Body of pancreas (tissue), 4 donors: ENCODE measurements around the gene SLC50A1. TPM values are rescaled to one million over a fixed set of nuclear protein-coding genes. Genes with fewer than 3 reads are reported as not detected.

Experiments used
- ATAC-seq: fragments of 150-250 bp; one replicate; pipeline ENCODE4 v1.9.1; 2016
- DNase-seq, 4 donors: peaks; one replicate each; pipeline ENCODE4 v3.0.0-alpha.2; 2019
- H3K27ac ChIP-seq, 4 donors: fragments of 200-600 bp; sonication (generic); 1 replicate in 3 of 4; 2 replicates in 1 of 4; pipeline versions ENCODE4 v1.5.1 to v1.6.1; 2016 to 2019; ENCODE audit warnings: mild to moderate bottlenecking in 1 of 4, mixed read lengths in 1 of 4, moderate library complexity in 1 of 4
- H3K27me3 ChIP-seq, 2 donors: fragments of 200-600 bp; sonication (generic); one replicate each; pipeline ENCODE4 v1.6.0; 2016; ENCODE audit warnings: mild to moderate bottlenecking in 1 of 2
- H3K36me3 ChIP-seq, 2 donors: fragments of 200-600 bp; sonication (generic); replicated peaks in 1 of 2; 2 replicates each; pipeline ENCODE4 v1.5.1; 2016; ENCODE audit warnings: low read depth in 2 of 2; ENCODE audit not compliant: insufficient read depth in 1 of 2
- H3K4me1 ChIP-seq: fragments of 200-600 bp; sonication (generic); one replicate; pipeline ENCODE4 v1.6.0; 2016
- H3K4me3 ChIP-seq, 2 donors: fragments of 200-600 bp; sonication (generic); 1 replicate in 1 of 2; 2 replicates in 1 of 2; pipeline ENCODE4 v1.5.1; 2016 to 2019
- H3K9me3 ChIP-seq, 3 donors: fragments of 200-600 bp; sonication (generic); 1 replicate in 2 of 3; 2 replicates in 1 of 3; pipeline ENCODE4 v1.5.1; 2016
- CTCF ChIP-seq, 7 experiments: fragments of 450-650 bp in 4 of 7; fragments of 200-600 bp in 3 of 7; sonication (generic) in 3 of 7; IDR thresholded peaks; one replicate each; pipeline ENCODE4 v1.5.1; 2016 to 2019; ENCODE audit warnings: antibody characterized with exemption in 7 of 7
- POLR2A ChIP-seq, 3 donors: fragments of 450-650 bp; IDR thresholded peaks; one replicate each; pipeline ENCODE4 v1.6.1; 2016; ENCODE audit warnings: antibody characterized with exemption in 3 of 3, mild to moderate bottlenecking in 2 of 3
- WGBS, 2 donors: methylation state at CpG; one replicate each; pipeline ENCODE4 v1.1.5; 2017; 5-methylcytosine and 5-hydroxymethylcytosine counted together
- intact Hi-C: fragments of 100-400 bp; cut with DNase I; formaldehyde crosslinking; loops from one replicate; pipeline ENCODE4 v1.15.1; 2023
- total RNA-seq, 2 donors: library from RNA; depleted of rRNA; stranded (reverse); fragments of >200 nt; gene quantifications; one replicate each; pipeline ENCODE4 v1.1.0, GENCODE V29; 2016

SLC50A1 gene
- total RNA-seq, 2 donors from 2014 or later = 13.7 to 25.7 TPM

- DNase-seq (peak in 2 of 4 donors; percentile 18 to 21), ATAC-seq (no peak)
- WGBS, 2 donors = 12 to 22% methylated on average over 32 to 34 of the region's 35 CpGs
- intact Hi-C loops = loop anchor here (10.0 kb wide), 1 partner anchor 50 kb away; no protein-coding TSS in a partner anchor
- Histone ChIP-seq H3K36me3 (peaks cover 0 to 4% of the 10 kb centered on the region in 2 donors), H3K27me3 (no peaks in the 10 kb centered on the region), H3K27ac (no peak overlapping the region), H3K4me3 (no peak overlapping the region), H3K4me1 (peaks cover 19% of the 10 kb centered on the region), H3K9me3 (no peaks in the 10 kb centered on the region)
- no peak for TF ChIP-seq POLR2A (IDR thresholded peaks at IDR 0.05)
- no peak for TF ChIP-seq CTCF (IDR thresholded peaks at IDR 0.05)
Measured at GRCh38 chr1:155174324-155175280, 39.0 kb downstream of the SLC50A1 start.

- no peak overlapping the region for H3K4me3 ChIP-seq
- DNase-seq = peak in 1 of 4 donors; percentile 12
- intact Hi-C loops = loop anchor here (10.0 kb wide), 1 partner anchor 49 kb away; no protein-coding TSS in a partner anchor
- ATAC-seq = no peak
- no peaks in the 10 kb centered on the region for H3K9me3 ChIP-seq
- no peaks in the 10 kb centered on the region for H3K27me3 ChIP-seq
- peaks cover 19% of the 10 kb centered on the region for H3K4me1 ChIP-seq
- peaks cover 0 to under 1% of the 10 kb centered on the region in 2 donors for H3K36me3 ChIP-seq
- TF ChIP-seq CTCF (IDR thresholded peaks at IDR 0.05) = no peak
- TF ChIP-seq POLR2A (IDR thresholded peaks at IDR 0.05) = no peak
- 78 to 80% methylated on average over 12 of the region's 12 CpGs for whole genome bisulfite sequencing, 2 donors
- no peak overlapping the region for H3K27ac ChIP-seq
Measured at GRCh38 chr1:155175281-155175926, 39.8 kb downstream of the SLC50A1 start.

- WGBS, 2 donors = 53 to 55% methylated on average over 8 to 9 of the region's 9 CpGs
- H3K36me3 ChIP-seq = no peaks in the 10 kb centered on the region
- no peaks in the 10 kb centered on the region for H3K27me3 ChIP-seq
- H3K9me3 ChIP-seq = no peaks in the 10 kb centered on the region
- ATAC-seq = no peak
- intact Hi-C loops = loop anchor here (10.0 kb wide), 1 partner anchor 49 kb away; no protein-coding TSS in a partner anchor
- H3K4me1 ChIP-seq = peaks cover 19% of the 10 kb centered on the region
- TF ChIP-seq POLR2A (IDR thresholded peaks at IDR 0.05) (no peak), CTCF (IDR thresholded peaks at IDR 0.05) (peak in 1 of 7 experiments; percentile 12)
- no peak overlapping the region for H3K27ac ChIP-seq
- DNase-seq = peak; percentile 25 to 49 (median 36)
- no peak overlapping the region for H3K4me3 ChIP-seq
Measured at GRCh38 chr1:155175927-155176371, 40.3 kb downstream of the SLC50A1 start.

- DNase-seq (peak; percentile 87 to 92 (median 90)), ATAC-seq (peak; percentile 72)
- Histone ChIP-seq H3K4me3 (no peak overlapping the region), H3K27me3 (no peaks in the 10 kb centered on the region), H3K9me3 (no peaks in the 10 kb centered on the region), H3K36me3 (no peaks in the 10 kb centered on the region), H3K4me1 (peaks cover 19% of the 10 kb centered on the region), H3K27ac (peak overlapping the region in 3 of 4 donors; percentile 12 to 54 (median 22))
- TF ChIP-seq POLR2A (IDR thresholded peaks at IDR 0.05) (no peak), CTCF (IDR thresholded peaks at IDR 0.05) (peak; percentile 84 to 96 (median 92))
- 0 to 59% methylated on average over 2 to 8 of the region's 8 CpGs for WGBS, 2 donors
- intact Hi-C loops = loop anchor here (10.0 kb wide), 1 partner anchor 48 kb away; no protein-coding TSS in a partner anchor
Measured at GRCh38 chr1:155176544-155177071, 41.0 kb downstream of the SLC50A1 start.
